Suprapubic skin (tissue), 4 donors: ENCODE data around the gene PRR33. TPM values are rescaled to one million over a fixed set of nuclear protein-coding genes. Genes with fewer than 3 reads are reported as not detected.
"Not testable (repeated sequence)": the region's sequence is repeated elsewhere in the genome, so short reads cannot be mapped to it uniquely, and the experiment has no call there.

ENCODE experiments used
- DNase-seq, 2 donors: peaks; one replicate each; pipeline ENCODE4 v3.0.0-alpha.2; 2019; ENCODE audit warnings: low spot score in 2 of 2
- H3K27ac ChIP-seq: fragments of 200-600 bp; sonication (generic); one replicate; pipeline ENCODE4 v1.5.1; 2019
- H3K27me3 ChIP-seq: fragments of 200-600 bp; sonication (generic); one replicate; pipeline ENCODE4 v1.5.1; 2019
- H3K36me3 ChIP-seq: fragments of 200-600 bp; sonication (generic); one replicate; pipeline ENCODE4 v1.5.1; 2019
- H3K4me1 ChIP-seq: fragments of 200-600 bp; sonication (generic); one replicate; pipeline ENCODE4 v1.5.1; 2019
- H3K4me3 ChIP-seq: fragments of 200-600 bp; sonication (generic); one replicate; pipeline ENCODE4 v1.5.1; 2019; ENCODE audit warnings: mild to moderate bottlenecking
- H3K9me3 ChIP-seq: fragments of 200-600 bp; sonication (generic); one replicate; pipeline ENCODE4 v1.5.1; 2019
- EP300 ChIP-seq: sonication (generic); formaldehyde crosslinking; IDR thresholded peaks from one replicate; pipeline ENCODE4 v1.6.1; 2017; ENCODE audit warnings: antibody characterized with exemption
- POLR2A ChIP-seq, 2 donors: fragments of 450-650 bp; IDR thresholded peaks; one replicate each; pipeline ENCODE4 v1.6.1; 2017; ENCODE audit warnings: antibody characterized with exemption in 2 of 2, mild to moderate bottlenecking in 2 of 2, moderate library complexity in 2 of 2
- POLR2AphosphoS5 ChIP-seq, 3 donors: sonication (generic); formaldehyde crosslinking; IDR thresholded peaks; one replicate each; pipeline ENCODE4 v1.6.1; 2017; ENCODE audit warnings: antibody characterized with exemption in 3 of 3
- WGBS: methylation state at CpG from one replicate; pipeline ENCODE4 v1.1.5; 2018; 5-methylcytosine and 5-hydroxymethylcytosine counted together
- total RNA-seq, 4 donors: library from RNA; depleted of rRNA; stranded (reverse); fragments of >200 nt; gene quantifications; one replicate each; pipeline ENCODE4 v1.1.0, GENCODE V29; 2016
- TF ChIP-seq, protein P1 (sequence below), 2 donors: fragments of 200-600 bp in 1 of 2; fragments of 450-650 bp in 1 of 2; sonication (generic) in 1 of 2; IDR thresholded peaks; one replicate each; pipeline ENCODE4 v1.5.1; 2016 to 2019; ENCODE audit warnings: antibody characterized with exemption in 2 of 2, mild to moderate bottlenecking in 1 of 2, moderate library complexity in 1 of 2

The PRR33 gene
- total RNA-seq, 4 donors from 2014 or later: not detected

DNA sequence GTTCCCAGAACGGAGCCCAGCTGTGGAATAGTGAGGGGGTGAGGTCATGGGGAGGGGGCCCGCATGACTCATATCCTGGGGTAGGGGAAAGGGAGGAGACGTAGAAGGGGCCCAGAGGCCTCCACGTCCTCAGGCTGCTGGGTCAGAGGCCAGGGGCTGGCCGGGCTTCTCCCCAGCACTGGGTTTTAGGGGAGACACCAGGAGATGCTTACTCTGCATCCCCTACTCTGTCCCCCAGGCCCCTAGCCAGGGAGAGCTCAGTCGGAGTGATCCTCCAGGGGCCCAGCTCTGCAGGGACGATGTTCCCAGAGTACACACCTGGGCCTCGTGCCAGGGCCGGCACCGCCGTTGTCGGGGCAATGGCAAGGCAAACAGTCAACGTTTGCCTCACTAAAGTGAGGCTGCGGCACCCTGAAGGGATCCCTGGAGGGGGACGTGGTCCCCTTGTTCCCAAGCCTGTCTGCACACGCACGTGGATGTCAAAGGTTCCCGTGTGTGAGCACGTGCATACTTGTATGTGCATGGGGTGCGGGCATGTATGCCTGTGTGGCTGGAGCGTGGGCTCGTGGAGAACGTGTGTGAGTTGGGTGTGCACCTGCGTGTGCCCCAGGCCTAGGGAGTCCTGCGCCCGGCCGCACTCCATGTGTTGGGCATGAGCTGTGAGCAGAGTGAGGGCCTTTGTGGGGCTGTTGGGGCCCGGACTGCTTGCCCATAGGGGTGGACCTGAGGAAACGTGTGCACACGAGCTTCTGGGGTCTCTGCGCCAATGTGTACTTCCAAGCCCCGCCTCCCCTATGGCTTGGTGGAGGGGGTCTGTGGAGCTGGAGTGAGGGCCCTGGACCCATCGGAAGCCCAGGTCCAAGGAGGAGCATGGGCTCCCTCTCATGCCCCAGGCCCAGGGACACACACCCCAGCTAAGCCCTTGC is 14.2 kb downstream of the PRR33 start:
- Histone ChIP-seq H3K27ac (peak overlapping the region; percentile 90), H3K27me3 (no peaks in the 10 kb centered on the region), H3K4me3 (no peak overlapping the region), H3K36me3 (no peaks in the 10 kb centered on the region), H3K9me3 (no peaks in the 10 kb centered on the region), H3K4me1 (peaks cover 96% of the 10 kb centered on the region)
- peak; percentile 85 to 86 for DNase-seq
- TF ChIP-seq POLR2A (IDR thresholded peaks at IDR 0.05) (no peak), POLR2AphosphoS5 (IDR thresholded peaks at IDR 0.05) (peak in 1 of 3 donors; percentile 44)
- WGBS: 17% methylated on average over 14 of the region's 33 CpGs

- Histone ChIP-seq H3K27me3 (no peaks in the 10 kb centered on the region), H3K4me1 (peaks cover 96% of the 10 kb centered on the region), H3K4me3 (peak overlapping the region; percentile 9), H3K9me3 (no peaks in the 10 kb centered on the region), H3K36me3 (no peaks in the 10 kb centered on the region), H3K27ac (peak overlapping the region; percentile 90)
- WGBS: 6% methylated on average over 20 of the region's 26 CpGs
- DNase-seq: peak; percentile 81 to 86
- TF ChIP-seq EP300 (no peak), POLR2A (IDR thresholded peaks at IDR 0.05) (no peak), POLR2AphosphoS5 (IDR thresholded peaks at IDR 0.05) (no peak)
- TF ChIP-seq, protein P1, sequence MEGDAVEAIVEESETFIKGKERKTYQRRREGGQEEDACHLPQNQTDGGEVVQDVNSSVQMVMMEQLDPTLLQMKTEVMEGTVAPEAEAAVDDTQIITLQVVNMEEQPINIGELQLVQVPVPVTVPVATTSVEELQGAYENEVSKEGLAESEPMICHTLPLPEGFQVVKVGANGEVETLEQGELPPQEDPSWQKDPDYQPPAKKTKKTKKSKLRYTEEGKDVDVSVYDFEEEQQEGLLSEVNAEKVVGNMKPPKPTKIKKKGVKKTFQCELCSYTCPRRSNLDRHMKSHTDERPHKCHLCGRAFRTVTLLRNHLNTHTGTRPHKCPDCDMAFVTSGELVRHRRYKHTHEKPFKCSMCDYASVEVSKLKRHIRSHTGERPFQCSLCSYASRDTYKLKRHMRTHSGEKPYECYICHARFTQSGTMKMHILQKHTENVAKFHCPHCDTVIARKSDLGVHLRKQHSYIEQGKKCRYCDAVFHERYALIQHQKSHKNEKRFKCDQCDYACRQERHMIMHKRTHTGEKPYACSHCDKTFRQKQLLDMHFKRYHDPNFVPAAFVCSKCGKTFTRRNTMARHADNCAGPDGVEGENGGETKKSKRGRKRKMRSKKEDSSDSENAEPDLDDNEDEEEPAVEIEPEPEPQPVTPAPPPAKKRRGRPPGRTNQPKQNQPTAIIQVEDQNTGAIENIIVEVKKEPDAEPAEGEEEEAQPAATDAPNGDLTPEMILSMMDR (IDR thresholded peaks at IDR 0.05): peak; percentile 12 to 44
Measured at GRCh38 chr11:1876361-1877063, 15.2 kb downstream of the PRR33 start.

GRCh38 chr11:1875851-1876301 is 15.8 kb downstream of the PRR33 start:
- Histone ChIP-seq H3K4me3 (peak overlapping the region; percentile 9), H3K27ac (peak overlapping the region; percentile 90), H3K4me1 (peaks cover 96% of the 10 kb centered on the region)
- H3K36me3 ChIP-seq, H3K27me3 ChIP-seq, H3K9me3 ChIP-seq: not testable (repeated sequence)
- 42% methylated on average over 2 of the region's 13 CpGs for WGBS
- DNase-seq: peak in 1 of 2 donors; percentile 71

DNA sequence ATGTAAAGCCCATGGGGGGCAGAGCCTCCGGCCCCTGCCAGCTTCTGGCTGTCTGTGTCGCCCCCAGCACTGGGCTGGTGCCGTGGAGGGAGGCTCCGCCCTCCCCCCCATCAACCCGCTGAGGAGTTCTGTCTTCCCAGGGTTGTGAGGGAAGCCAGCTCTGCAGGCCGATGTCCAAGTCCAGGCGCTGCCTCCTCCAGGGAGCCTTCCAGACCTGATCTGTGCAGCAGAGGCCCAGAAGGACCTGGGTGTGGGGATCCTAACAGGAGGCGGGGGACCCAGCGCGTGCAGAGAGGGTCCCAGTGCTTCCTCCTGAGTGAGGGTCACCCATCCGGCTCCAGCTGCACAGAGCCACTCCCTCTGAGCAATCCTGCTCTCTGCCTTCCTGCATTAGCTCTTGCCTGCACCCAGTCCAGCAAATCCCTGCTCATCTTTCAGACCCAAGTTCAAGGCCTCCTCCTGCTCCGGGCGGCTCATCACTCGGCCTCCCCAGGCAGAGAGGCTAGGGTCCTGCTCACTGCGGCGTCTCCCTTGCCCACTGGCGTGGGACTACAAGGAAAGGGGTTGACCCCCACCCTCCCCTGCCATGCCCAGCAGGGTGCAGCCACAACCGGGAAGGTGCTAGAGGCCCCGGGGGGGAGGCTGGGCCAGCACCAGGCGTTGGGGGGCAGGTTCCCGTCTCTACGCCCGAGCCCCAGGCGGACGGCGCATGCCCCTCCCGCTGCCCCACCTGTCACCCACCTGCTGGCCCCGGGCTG is 16.4 kb downstream of the PRR33 start:
- Histone ChIP-seq H3K36me3 (no peaks in the 10 kb centered on the region), H3K4me3 (no peak overlapping the region), H3K9me3 (no peaks in the 10 kb centered on the region), H3K27ac (peak overlapping the region; percentile 90), H3K4me1 (peaks cover 96% of the 10 kb centered on the region), H3K27me3 (no peaks in the 10 kb centered on the region)
- 59% methylated on average over 7 of the region's 28 CpGs for WGBS
- DNase-seq: peak in 1 of 2 donors; percentile 69
- TF ChIP-seq POLR2AphosphoS5 (IDR thresholded peaks at IDR 0.05): no peak
- TF ChIP-seq EP300: no peak
- TF ChIP-seq, protein P1 (IDR thresholded peaks at IDR 0.05): no peak
- TF ChIP-seq POLR2A (IDR thresholded peaks at IDR 0.05): no peak

GRCh38 chr11:1874441-1875092 is 17.1 kb downstream of the PRR33 start:
- H3K9me3 ChIP-seq, H3K36me3 ChIP-seq, H3K27me3 ChIP-seq: not testable (repeated sequence)
- peak overlapping the region; percentile 90 for H3K27ac ChIP-seq
- peak overlapping the region; percentile 17 for H3K4me3 ChIP-seq
- peaks cover 96% of the 10 kb centered on the region for H3K4me1 ChIP-seq
- DNase-seq: peak in 1 of 2 donors; percentile 65
- 39% methylated on average over 8 of the region's 17 CpGs for WGBS

DNA sequence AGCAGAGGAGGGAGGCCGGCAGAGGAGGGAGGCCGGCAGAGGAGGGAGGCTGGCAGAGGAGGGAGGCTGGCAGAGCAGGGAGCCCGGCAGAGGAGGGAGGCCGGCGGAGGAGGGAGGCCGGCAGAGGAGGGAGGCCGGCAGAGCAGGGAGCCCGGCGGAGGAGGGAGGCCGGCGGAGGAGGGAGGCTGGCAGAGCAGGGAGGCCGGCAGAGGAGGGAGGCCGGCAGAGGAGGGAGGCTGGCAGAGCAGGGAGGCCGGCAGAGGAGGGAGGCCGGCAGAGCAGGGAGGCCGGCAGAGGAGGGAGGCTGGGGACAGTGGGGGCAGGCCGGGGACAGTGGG is 17.9 kb downstream of the PRR33 start:
- 68% methylated on average over 17 of the region's 17 CpGs for WGBS
- Histone ChIP-seq H3K27ac (peak overlapping the region; percentile 77), H3K4me1 (peaks cover 94% of the 10 kb centered on the region), H3K4me3 (peak overlapping the region; percentile 43)
- DNase-seq, H3K27me3 ChIP-seq, H3K9me3 ChIP-seq, H3K36me3 ChIP-seq: not testable (repeated sequence)
